DND-41 (cell line): Measurements from ENCODE around the gene ATG14.

Experiments
- ATAC-seq: fragments of 200-7000 bp; cut with Tn5 transposase; 3 replicates; pipeline ENCODE4 v1.9.1; 2021; ENCODE audit warnings: low read depth; ENCODE audit not compliant: insufficient read depth
- DNase-seq: peaks from one replicate; pipeline ENCODE4 v3.0.0-alpha.2; 2020
- H2AFZ ChIP-seq: 2 replicates; pipeline ENCODE4 v1.6.0; 2012; ENCODE audit warnings: low read depth, low read length
- H3K27ac ChIP-seq: 2 replicates; pipeline ENCODE4 v1.5.1; 2012; ENCODE audit warnings: low read length, inconsistent platforms
- H3K27me3 ChIP-seq: fragments of 200-600 bp; sonication (generic); 2 replicates; pipeline ENCODE4 v1.6.0; 2012; ENCODE audit warnings: low read length, mild to moderate bottlenecking, inconsistent platforms; ENCODE audit not compliant: insufficient read depth, poor library complexity
- H3K36me3 ChIP-seq: 2 replicates; pipeline ENCODE4 v1.5.1; 2012; ENCODE audit warnings: low read length, inconsistent platforms; ENCODE audit not compliant: insufficient read depth
- H3K4me1 ChIP-seq: 2 replicates; pipeline ENCODE4 v1.5.1; 2012; ENCODE audit warnings: mild to moderate bottlenecking, low read length; ENCODE audit not compliant: insufficient read depth
- H3K4me2 ChIP-seq: 2 replicates; pipeline ENCODE4 v1.6.0; 2012; ENCODE audit warnings: mild to moderate bottlenecking, moderate library complexity, low read length, inconsistent platforms; ENCODE audit not compliant: insufficient read depth
- H3K4me3 ChIP-seq, 2 experiments: fragments of 200-600 bp in 1 of 2; shearing (Covaris generic) in 1 of 2; 2 replicates each; pipeline ENCODE4 v1.5.1; 2012 to 2016; ENCODE audit warnings: inconsistent platforms in 2 of 2, low read length in 2 of 2, mild to moderate bottlenecking in 2 of 2, low read depth in 1 of 2, moderate library complexity in 1 of 2
- H3K79me2 ChIP-seq: 2 replicates; pipeline ENCODE4 v1.6.0; 2012; ENCODE audit warnings: low read length, inconsistent platforms; ENCODE audit not compliant: insufficient read depth
- H3K9ac ChIP-seq: 2 replicates; pipeline ENCODE4 v1.6.0; 2012; ENCODE audit warnings: low read depth, mild to moderate bottlenecking, inconsistent platforms, low read length, moderate library complexity
- H3K9me3 ChIP-seq: 2 replicates; pipeline ENCODE4 v1.5.1; 2012; ENCODE audit warnings: low read length, moderate library complexity, mild to moderate bottlenecking, inconsistent platforms; ENCODE audit not compliant: insufficient read depth, severe bottlenecking
- H4K20me1 ChIP-seq: 2 replicates; pipeline ENCODE4 v1.6.0; 2012; ENCODE audit warnings: low read length; ENCODE audit not compliant: insufficient read depth
- CTCF ChIP-seq: IDR thresholded peaks from 2 replicates; pipeline ENCODE4 v1.5.1; 2012; ENCODE audit warnings: borderline replicate concordance, low read length, moderate library complexity, mild to moderate bottlenecking; ENCODE audit not compliant: poor library complexity, severe bottlenecking; ENCODE audit errors: extremely low read depth
- EZH2 ChIP-seq: IDR thresholded peaks from 3 replicates; pipeline ENCODE4 v1.6.1; 2012; ENCODE audit warnings: borderline replicate concordance, low read depth, mild to moderate bottlenecking, moderate library complexity, low read length, inconsistent platforms; ENCODE audit not compliant: severe bottlenecking

Gene ATG14

GRCh38 chr14:55332654-55333570, 78.7 kb downstream of the ATG14 start:
- TF ChIP-seq EZH2 (no peak), CTCF (no peak)
- ATAC-seq (peak; percentile 52; the same call in 1 of the 3 replicates), DNase-seq (no peak)
- Histone ChIP-seq H3K9me3 (no peaks in the 10 kb centered on the region), H3K27ac (no peak overlapping the region), H3K27me3 (no peaks in the 10 kb centered on the region), H3K36me3 (no peaks in the 10 kb centered on the region; the same call in 1 of the 2 replicates), H3K9ac (no peak overlapping the region), H3K4me2 (no peak overlapping the region), H2AFZ (no peak overlapping the region), H3K4me1 (peaks cover 4% of the 10 kb centered on the region; the same call in 1 of the 2 replicates), H3K4me3 (no peak overlapping the region), H4K20me1 (peaks cover 43% of the 10 kb centered on the region), H3K79me2 (peaks cover 89% of the 10 kb centered on the region)

GRCh38 chr14:55329999-55330710, 81.5 kb downstream of the ATG14 start:
- H3K79me2 ChIP-seq: peaks cover 82% of the 10 kb centered on the region
- no peak overlapping the region for H3K9ac ChIP-seq
- H3K4me2 ChIP-seq: no peak overlapping the region
- TF ChIP-seq CTCF (no peak), EZH2 (no peak)
- H3K36me3 ChIP-seq: no peaks in the 10 kb centered on the region; the same call in 1 of the 2 replicates
- H2AFZ ChIP-seq: no peak overlapping the region
- no peaks in the 10 kb centered on the region for H3K9me3 ChIP-seq
- H4K20me1 ChIP-seq: peaks cover 39% of the 10 kb centered on the region
- no peak overlapping the region for H3K4me3 ChIP-seq
- peaks cover 4% of the 10 kb centered on the region; the same call in 1 of the 2 replicates for H3K4me1 ChIP-seq
- H3K27ac ChIP-seq: no peak overlapping the region
- H3K27me3 ChIP-seq: no peaks in the 10 kb centered on the region
- ATAC-seq (no peak), DNase-seq (no peak)

- H2AFZ ChIP-seq: no peak overlapping the region
- peaks cover 83% of the 10 kb centered on the region for H3K79me2 ChIP-seq
- peaks cover 37% of the 10 kb centered on the region for H4K20me1 ChIP-seq
- H3K27me3 ChIP-seq: no peaks in the 10 kb centered on the region
- H3K4me1 ChIP-seq: peaks cover 4% of the 10 kb centered on the region; the same call in 1 of the 2 replicates
- H3K9ac ChIP-seq: no peak overlapping the region
- ATAC-seq (no peak), DNase-seq (no peak)
- no peaks in the 10 kb centered on the region for H3K9me3 ChIP-seq
- no peak overlapping the region for H3K27ac ChIP-seq
- TF ChIP-seq EZH2 (no peak), CTCF (no peak)
- no peak overlapping the region for H3K4me3 ChIP-seq
- no peak overlapping the region for H3K4me2 ChIP-seq
- H3K36me3 ChIP-seq: no peaks in the 10 kb centered on the region; the same call in 1 of the 2 replicates
Measured at GRCh38 chr14:55328317-55328716, 83.3 kb downstream of the ATG14 start.
